ENCODE measurements around the gene POLR2J3.
"Not testable (repeated sequence)": the region's sequence is repeated elsewhere in the genome, so short reads cannot be mapped to it uniquely, and the experiment has no call there.

GRCh38 chr7:102542083-102542482 lies 30.3 kb downstream of the POLR2J3 start:
- not testable (repeated sequence) for TF ChIP-seq CTCF (IDR thresholded peaks at IDR 0.05; ENCODE audit: low read depth, low read length); EZH2phosphoT487 (IDR thresholded peaks at IDR 0.05; ENCODE audit: low read depth)
